HEK293T (cell line): ENCODE data around the gene SYNE1.
"Not testable (repeated sequence)": the region's sequence is repeated elsewhere in the genome, so short reads cannot be mapped to it uniquely, and the experiment has no call there.

Source experiments
- CTCF ChIA-PET: fragments of 350-600 bp; formaldehyde crosslinking; extraction: SDS; loops from one replicate; lab custom pipeline; 2021; ENCODE audit warnings: antibody characterized with exemption, inconsistent platforms; lab: Yijun Ruan, JAX
- POLR2A ChIA-PET: fragments of 350-600 bp; formaldehyde crosslinking; extraction: SDS; loops from one replicate; lab custom pipeline; 2020; ENCODE audit warnings: antibody characterized with exemption, inconsistent platforms; lab: Yijun Ruan, JAX
- DNase-seq: peaks from one replicate; pipeline ENCODE4 v3.0.0; 2012; ENCODE audit warnings: mixed read lengths; ENCODE audit errors: extremely low spot score
- ARNT ChIP-seq: fragments of 450-650 bp; IDR thresholded peaks from 2 replicates; pipeline ENCODE4 v1.6.1; 2017; ENCODE audit warnings: mild to moderate bottlenecking
- BHLHE40 ChIP-seq: fragments of 450-650 bp; IDR thresholded peaks from 2 replicates; pipeline ENCODE4 v1.6.1; 2016; ENCODE audit warnings: mild to moderate bottlenecking, moderate library complexity, borderline replicate concordance
- CTBP1 ChIP-seq: fragments of 450-650 bp; IDR thresholded peaks from 2 replicates; pipeline ENCODE4 v1.6.1; 2016; ENCODE audit warnings: borderline replicate concordance
- ELF4 ChIP-seq: fragments of 450-650 bp; IDR thresholded peaks from 2 replicates; pipeline ENCODE4 v1.6.1; 2017; ENCODE audit warnings: antibody characterized with exemption
- FOXA1 ChIP-seq: fragments of 450-650 bp; IDR thresholded peaks from 2 replicates; pipeline ENCODE4 v1.6.1; 2016; ENCODE audit warnings: mild to moderate bottlenecking
- FOXK2 ChIP-seq: fragments of 450-650 bp; IDR thresholded peaks from 2 replicates; pipeline ENCODE4 v1.6.1; 2016; ENCODE audit warnings: mild to moderate bottlenecking
- FOXM1 ChIP-seq: fragments of 450-650 bp; IDR thresholded peaks from 2 replicates; pipeline ENCODE4 v1.6.1; 2017; ENCODE audit warnings: mild to moderate bottlenecking, borderline replicate concordance
- HDGF ChIP-seq: fragments of 450-650 bp; IDR thresholded peaks from 2 replicates; pipeline ENCODE4 v1.6.1; 2017; ENCODE audit warnings: antibody characterized with exemption, borderline replicate concordance
- L3MBTL2 ChIP-seq: fragments of 450-650 bp; conservative IDR thresholded peaks from 2 replicates; pipeline ENCODE4 v1.6.1; 2016; ENCODE audit warnings: mild to moderate bottlenecking
- LEF1 ChIP-seq: fragments of 450-650 bp; IDR thresholded peaks from 2 replicates; pipeline ENCODE4 v1.6.1; 2017; ENCODE audit warnings: mild to moderate bottlenecking, borderline replicate concordance
- NFRKB ChIP-seq: fragments of 450-650 bp; IDR thresholded peaks from 2 replicates; pipeline ENCODE4 v1.6.1; 2016; ENCODE audit warnings: mild to moderate bottlenecking, moderate library complexity
- SP1 ChIP-seq: fragments of 450-650 bp; IDR thresholded peaks from 2 replicates; pipeline ENCODE4 v1.6.1; 2017
- SUZ12 ChIP-seq: fragments of 450-650 bp; IDR thresholded peaks from 2 replicates; pipeline ENCODE4 v1.6.1; 2016; ENCODE audit warnings: mild to moderate bottlenecking
- TARDBP ChIP-seq: fragments of 450-650 bp; IDR thresholded peaks from 2 replicates; pipeline ENCODE4 v1.6.1; 2016
- ZNF384 ChIP-seq: fragments of 450-650 bp; IDR thresholded peaks from 2 replicates; pipeline ENCODE4 v1.6.1; 2016
- TF ChIP-seq, protein P1 (sequence below): fragments of 450-650 bp; IDR thresholded peaks from 2 replicates; pipeline ENCODE4 v1.6.1; 2016

The SYNE1 gene

DNA sequence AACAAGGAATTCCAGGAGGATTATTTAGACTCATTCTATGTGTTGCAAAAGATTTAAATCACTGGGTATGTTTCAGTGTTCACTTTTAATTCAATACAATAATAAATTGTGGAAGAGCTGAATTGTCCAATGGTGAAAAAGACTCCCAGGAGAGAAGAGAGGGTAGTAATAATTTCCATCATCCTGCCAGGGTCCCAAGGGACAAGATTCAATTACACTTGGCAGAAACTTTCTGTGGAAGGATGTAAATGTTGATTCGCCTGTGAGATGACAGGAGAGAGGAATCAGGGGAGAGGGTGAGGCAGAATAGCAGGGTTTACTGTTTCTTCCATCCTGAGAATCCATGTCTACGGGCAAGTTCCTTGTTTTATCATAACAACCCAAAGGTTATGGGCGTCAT, 487.0 kb downstream of the SYNE1 start:
- CTCF ChIA-PET: interaction anchor here (0.8 kb wide), 1 partner anchor 17 kb away, joined by 3 read pairs; no protein-coding TSS in a partner anchor
- no peak for DNase-seq
- TF ChIP-seq, protein P1, sequence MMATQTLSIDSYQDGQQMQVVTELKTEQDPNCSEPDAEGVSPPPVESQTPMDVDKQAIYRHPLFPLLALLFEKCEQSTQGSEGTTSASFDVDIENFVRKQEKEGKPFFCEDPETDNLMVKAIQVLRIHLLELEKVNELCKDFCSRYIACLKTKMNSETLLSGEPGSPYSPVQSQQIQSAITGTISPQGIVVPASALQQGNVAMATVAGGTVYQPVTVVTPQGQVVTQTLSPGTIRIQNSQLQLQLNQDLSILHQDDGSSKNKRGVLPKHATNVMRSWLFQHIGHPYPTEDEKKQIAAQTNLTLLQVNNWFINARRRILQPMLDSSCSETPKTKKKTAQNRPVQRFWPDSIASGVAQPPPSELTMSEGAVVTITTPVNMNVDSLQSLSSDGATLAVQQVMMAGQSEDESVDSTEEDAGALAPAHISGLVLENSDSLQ: no peak
- no peak for TF ChIP-seq ARNT
- POLR2A ChIA-PET: no interaction called here

DNA sequence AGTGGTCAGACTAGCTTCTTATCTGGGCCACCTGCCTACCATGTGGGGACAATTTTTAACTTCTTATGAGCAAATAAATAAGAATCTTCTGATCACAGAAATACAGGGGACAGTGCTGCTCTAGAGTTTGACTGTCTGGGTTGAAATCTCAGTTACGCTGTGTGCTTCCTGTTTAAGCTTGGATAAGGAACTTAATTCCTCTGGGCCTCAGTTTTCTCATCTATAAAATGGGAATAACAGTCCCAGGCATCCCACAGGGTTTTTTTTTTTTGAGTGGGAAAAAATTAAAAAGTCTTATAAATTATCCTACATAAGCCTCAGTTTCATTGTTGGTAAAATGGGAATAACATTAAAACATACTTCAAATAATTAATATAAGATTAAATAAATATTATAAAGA, 488.8 kb downstream of the SYNE1 start:
- ChIA-PET CTCF (interaction anchor here (1.3 kb wide), 1 partner anchor 24 kb away, joined by 4 read pairs; no protein-coding TSS in a partner anchor), POLR2A (no interaction called here)
- DNase-seq: no peak
- TF ChIP-seq CTBP1 (no peak), FOXK2 (no peak), NFRKB (no peak), TARDBP (no peak), ELF4 (no peak), ARNT (no peak), ZNF384 (no peak), SUZ12 (no peak), FOXM1 (no peak), LEF1 (no peak), HDGF (no peak), SP1 (no peak)
- TF ChIP-seq, protein P1: no peak

DNA sequence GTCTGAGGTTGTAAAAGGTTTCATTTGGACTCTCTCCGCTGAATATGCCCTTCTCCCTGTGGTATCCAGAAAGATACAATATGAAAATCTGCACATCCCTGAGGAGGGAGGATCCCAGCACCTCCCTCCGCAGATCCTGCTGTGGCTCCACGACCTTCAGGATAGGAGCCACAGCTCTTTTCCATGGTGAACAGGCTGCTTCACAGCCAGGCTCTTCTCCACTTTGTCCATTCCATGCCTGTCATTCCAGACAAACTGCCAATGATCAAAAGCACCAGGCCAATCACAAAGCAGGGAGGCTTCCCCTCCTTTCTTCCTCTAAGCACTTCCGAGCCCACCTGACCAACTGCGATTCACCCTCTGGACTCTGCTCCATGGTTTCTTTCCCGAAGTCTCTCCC, 489.9 kb downstream of the SYNE1 start:
- ChIA-PET CTCF (no interaction called here), POLR2A (no interaction called here)
- TF ChIP-seq LEF1 (no peak), SP1 (no peak), FOXA1 (no peak), HDGF (no peak)

DNA sequence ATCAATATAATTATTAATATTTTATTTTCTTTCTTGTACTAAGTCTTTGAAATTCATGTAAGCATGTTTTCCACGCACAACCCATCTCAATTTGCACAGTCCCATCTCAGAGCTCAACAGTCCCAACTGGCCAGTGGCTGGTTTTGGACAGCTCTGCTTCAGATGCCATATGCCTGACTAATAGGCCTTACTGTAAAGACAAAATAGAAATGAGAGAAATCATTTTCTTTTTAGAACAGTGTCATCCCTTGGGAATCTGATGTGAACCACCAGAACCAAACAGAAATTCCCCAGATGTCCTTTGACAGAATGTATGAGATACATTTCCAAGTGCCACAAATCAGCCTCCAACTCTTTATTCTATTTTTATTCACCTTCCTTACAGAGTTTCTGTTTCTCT, 490.8 kb downstream of the SYNE1 start:
- ChIA-PET POLR2A (no interaction called here), CTCF (no interaction called here)
- no peak for DNase-seq
- TF ChIP-seq FOXA1: no peak
- no peak for TF ChIP-seq SP1
- no peak for TF ChIP-seq HDGF
- no peak for TF ChIP-seq FOXK2
- TF ChIP-seq FOXM1: no peak
- no peak for TF ChIP-seq ELF4
- no peak for TF ChIP-seq BHLHE40
- no peak for TF ChIP-seq TARDBP
- TF ChIP-seq ZNF384: no peak
- TF ChIP-seq CTBP1: no peak
- no peak for TF ChIP-seq SUZ12
- no peak for TF ChIP-seq ARNT

More for the DNA sequence above, 489.9 kb downstream of the SYNE1 start:
- no peak for DNase-seq

DNA sequence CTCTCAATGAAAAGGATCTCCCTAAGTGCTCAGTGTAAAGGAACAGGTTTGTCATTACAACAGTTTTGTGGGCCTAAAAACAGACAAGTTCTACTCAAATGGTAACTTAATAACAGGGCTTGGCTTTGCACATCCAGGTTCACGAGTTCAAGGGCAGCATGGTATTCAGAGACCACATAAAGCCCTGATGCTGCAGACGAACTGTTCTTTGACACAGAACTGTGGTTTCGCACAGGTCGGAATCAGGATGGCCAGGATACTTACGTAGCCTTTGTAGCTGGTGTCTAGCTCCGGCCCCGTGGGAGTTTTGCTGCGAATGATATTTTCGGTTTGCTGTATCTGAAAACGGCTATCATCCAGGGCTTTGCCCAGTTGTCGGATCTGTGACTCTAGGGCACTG, 493.8 kb downstream of the SYNE1 start:
- DNase-seq: no peak
- TF ChIP-seq SUZ12: no peak
- no peak for TF ChIP-seq ELF4
- TF ChIP-seq SP1: no peak
- no peak for TF ChIP-seq ZNF384
- no peak for TF ChIP-seq CTBP1
- no peak for TF ChIP-seq TARDBP
- no peak for TF ChIP-seq ARNT
- TF ChIP-seq BHLHE40: no peak
- TF ChIP-seq FOXK2: no peak
- no peak for TF ChIP-seq NFRKB
- TF ChIP-seq, protein P1: no peak
- no peak for TF ChIP-seq FOXM1
- TF ChIP-seq FOXA1: no peak
- no peak for TF ChIP-seq LEF1
- TF ChIP-seq HDGF: no peak
- no peak for TF ChIP-seq L3MBTL2
- ChIA-PET POLR2A (no interaction called here), CTCF (no interaction called here)

DNA sequence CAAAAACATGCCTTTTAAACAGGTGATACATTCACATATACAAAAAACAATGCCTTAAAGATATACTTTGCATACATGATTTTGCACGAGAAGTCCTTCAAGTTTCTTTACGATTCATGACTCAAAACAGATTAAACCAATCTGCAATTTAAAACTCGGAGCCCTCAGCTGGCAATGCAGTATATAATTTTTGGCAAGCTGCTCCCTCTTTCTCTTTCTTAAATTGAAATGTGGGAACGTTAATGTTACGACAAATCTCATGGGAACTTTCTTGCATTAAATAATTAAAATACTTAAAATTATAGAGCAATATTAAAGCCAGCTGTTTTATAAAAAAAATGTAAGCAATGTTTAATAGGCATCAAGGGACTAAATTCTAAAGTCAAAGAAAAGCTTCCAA, 495.1 kb downstream of the SYNE1 start:
- TF ChIP-seq SP1: no peak
- no peak for TF ChIP-seq ELF4
- TF ChIP-seq BHLHE40: no peak
- TF ChIP-seq SUZ12: no peak
- TF ChIP-seq ARNT: no peak
- no peak for TF ChIP-seq HDGF
- no peak for TF ChIP-seq NFRKB
- TF ChIP-seq ZNF384: no peak
- TF ChIP-seq L3MBTL2: no peak
- TF ChIP-seq, protein P1: no peak
- TF ChIP-seq FOXK2: no peak
- no peak for TF ChIP-seq LEF1
- no peak for TF ChIP-seq FOXA1
- no peak for TF ChIP-seq TARDBP
- no peak for TF ChIP-seq FOXM1
- TF ChIP-seq CTBP1: no peak
- no peak for DNase-seq
- ChIA-PET POLR2A (no interaction called here), CTCF (no interaction called here)

DNA sequence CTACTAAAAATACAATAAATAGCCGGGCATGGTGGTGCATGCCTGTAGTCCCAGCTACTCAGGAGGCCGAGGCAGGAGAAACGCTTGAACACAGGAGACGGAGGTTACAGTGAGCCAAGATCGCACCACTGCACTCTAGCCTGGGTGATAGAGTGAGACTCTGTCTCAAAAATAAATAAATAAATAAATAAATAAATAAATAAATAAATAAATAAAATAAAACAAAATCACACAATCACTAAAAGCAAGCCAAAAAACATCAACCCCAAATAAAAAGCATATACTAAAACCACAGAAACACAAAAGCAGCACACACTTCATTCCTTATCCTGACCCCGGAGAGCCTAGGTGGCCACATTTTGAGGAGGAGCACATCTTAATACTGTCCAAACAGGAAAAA, 498.8 kb downstream of the SYNE1 start:
- DNase-seq, POLR2A ChIA-PET, CTCF ChIA-PET: not testable (repeated sequence)
